Erythroblast (primary cell): ENCODE results near the gene RASA3.

ENCODE experiments used
- DNase-seq, 2 experiments: peaks; one replicate each; lab custom pipeline; 2025; lab: John Stamatoyannopoulos, UW
- GATA1 ChIP-seq: IDR thresholded peaks from 2 replicates; pipeline ENCODE4 v1.6.1; 2011; ENCODE audit warnings: low read depth, mild to moderate bottlenecking, control low read depth, low read length, moderate library complexity
- POLR2A ChIP-seq: IDR thresholded peaks from 2 replicates; pipeline ENCODE4 v1.6.1; 2011; ENCODE audit warnings: mild to moderate bottlenecking, low read length

The RASA3 gene

DNA sequence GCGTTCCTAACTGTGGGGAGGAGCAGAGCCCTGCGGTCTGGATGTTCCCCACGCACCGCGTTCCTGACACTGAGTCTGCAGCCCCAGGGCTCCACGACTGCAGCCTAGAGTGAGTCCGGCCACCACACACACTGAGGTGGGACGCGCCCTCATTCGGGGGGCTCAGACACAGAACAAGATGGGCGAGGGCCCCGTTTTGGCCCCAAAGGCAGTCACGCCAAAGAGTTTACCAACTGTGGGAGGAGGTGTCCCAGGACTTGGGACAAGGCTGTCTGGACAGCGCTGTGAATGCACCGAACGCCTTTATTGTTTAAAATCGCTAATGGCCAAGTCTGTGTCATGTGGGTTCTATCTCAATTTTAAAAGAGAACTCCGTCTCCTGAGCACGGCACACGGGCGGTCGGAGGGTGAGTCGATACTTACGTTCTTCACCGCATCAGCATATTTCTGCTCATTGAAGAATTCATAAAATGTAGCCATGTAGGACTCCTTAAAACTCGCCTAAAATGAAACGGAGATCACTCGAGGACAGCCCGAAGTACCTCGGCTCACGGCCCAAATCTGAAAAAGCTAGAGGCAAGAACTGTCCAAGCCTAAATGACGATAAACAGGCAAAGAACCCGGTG is 123.3 kb downstream of the RASA3 start:
- no peak for TF ChIP-seq POLR2A
- no peak for DNase-seq

DNA sequence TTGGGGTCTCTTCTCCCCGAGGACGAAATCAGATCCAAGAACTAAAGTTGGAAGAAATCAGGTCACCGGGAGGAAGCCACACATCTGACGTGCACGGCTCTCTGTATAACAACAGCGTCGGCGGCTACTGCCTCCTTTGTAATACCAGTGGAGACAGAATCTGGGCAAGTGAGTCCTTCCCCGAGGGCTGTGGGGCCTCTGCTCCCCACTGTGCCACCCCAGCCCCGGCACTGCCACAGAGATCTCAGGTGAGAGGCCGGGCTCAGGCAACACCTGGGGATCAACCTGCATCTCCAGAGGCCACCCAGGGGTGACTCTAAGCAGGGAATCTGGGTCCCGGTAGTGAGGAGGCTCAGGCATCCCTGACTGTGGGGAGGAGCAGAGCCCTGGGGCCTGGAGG is 124.9 kb downstream of the RASA3 start:
- no peak for TF ChIP-seq POLR2A
- no peak for TF ChIP-seq GATA1

GRCh38 chr13:114005206-114005724 is 127.2 kb downstream of the RASA3 start:
- TF ChIP-seq GATA1 (no peak), POLR2A (no peak)
- peak in 1 of 2 experiments; percentile 24 for DNase-seq

More for the DNA sequence above, 124.9 kb downstream of the RASA3 start:
- DNase-seq = no peak

DNA sequence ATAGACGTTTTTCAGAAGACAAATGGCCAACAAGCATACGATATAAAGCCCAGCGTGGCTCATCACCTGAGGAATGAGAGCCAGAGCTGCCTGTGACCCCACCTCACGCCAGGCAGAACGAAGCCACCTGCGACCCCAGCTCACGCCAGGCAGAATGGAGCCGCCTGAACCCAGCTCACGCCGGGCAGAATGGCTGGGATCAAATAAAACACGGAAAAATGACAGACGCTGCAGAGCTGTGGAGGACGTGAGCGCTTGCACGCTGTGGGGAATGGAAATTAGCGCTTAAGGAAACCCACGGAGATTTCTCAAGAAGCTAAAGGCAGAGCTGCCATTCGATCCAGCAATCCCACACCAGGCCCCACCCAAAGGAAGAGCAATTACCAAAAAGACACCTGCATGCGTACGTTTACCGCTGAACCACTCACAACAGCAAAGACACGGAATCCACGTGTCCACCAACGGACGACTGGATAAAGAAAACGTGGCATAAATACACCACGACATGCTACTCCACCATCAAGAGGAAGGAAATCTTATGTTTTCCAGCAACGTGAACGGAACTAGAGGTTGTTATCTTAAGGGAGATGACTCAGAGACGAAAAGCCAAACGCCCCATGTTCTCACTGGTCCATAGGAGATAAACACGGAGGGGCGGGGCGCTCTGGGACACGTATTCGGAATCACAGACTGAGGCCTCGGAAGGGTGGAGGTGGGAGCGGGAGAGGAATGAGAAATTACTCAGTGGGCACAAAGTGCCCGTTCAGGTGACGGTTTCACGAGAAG is 127.8 kb downstream of the RASA3 start:
- peak; percentile 77 to 89 for DNase-seq
- no peak for TF ChIP-seq POLR2A
- no peak for TF ChIP-seq GATA1

GRCh38 chr13:114002771-114003321 is 129.6 kb downstream of the RASA3 start:
- TF ChIP-seq POLR2A (no peak), GATA1 (no peak)
- no peak for DNase-seq

DNA sequence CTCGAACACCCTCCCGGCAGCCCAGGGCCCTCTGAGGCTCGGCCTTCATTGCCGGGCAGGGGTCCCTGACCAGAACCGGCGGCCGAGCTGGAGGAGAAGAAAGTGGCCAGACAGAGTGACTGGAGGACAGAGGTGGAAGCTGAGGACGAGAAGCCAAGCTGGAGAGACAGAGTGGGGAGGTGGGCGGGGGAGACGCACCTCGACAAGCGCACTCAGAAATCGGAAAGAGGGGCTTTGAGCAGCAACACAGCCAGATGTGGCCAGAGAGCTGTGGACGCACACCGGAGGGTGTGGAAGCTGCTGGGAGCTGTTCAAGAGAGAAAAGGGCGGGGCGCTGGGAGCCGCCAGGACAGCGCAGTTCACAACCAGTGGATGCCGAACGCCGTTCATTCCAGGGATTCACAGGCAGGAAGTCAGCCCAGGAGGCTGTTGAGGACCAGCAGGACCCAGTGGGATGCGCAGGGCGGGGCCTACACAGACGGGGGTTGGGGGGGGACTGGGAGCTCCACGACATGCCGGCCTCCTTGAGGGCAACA is 130.3 kb downstream of the RASA3 start:
- DNase-seq = no peak
- TF ChIP-seq GATA1 = no peak
- no peak for TF ChIP-seq POLR2A

DNA sequence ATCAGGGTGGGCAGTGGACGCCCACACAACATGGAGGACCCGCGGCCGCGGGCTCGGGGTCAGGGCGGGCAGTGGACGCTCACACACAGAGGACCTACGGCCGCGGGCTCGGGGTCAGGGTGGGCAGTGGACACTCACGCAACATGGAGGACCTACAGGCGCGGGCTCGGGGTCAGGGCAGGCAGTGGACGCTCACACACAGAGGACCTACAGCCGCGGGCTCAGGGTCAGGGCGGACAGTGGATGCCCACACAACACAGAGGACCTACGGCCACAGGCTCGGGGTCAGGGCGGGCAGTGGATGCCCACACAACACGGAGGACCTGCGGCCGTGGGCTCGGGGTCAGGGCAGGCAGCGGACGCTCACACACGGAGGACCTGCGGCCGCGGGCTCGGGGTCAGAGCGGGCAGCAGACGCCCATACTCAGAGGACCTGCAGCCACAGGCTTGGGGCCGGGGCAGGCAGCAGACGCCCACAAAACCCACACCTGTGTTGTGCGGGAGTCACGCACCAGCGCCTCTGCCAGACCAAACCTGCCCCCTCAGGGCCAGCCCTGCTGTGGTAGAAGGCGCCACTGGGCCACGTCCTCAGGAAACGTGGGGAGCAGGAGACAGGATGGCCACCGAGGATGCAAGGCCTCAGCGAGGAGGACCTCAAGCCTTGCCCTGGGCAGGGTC is 131.0 kb downstream of the RASA3 start:
- no peak for TF ChIP-seq GATA1
- TF ChIP-seq POLR2A = no peak

GRCh38 chr13:114000151-114001040 is 132.0 kb downstream of the RASA3 start:
- no peak for DNase-seq
- no peak for TF ChIP-seq POLR2A
- TF ChIP-seq GATA1 = no peak

More for the DNA sequence above, 131.0 kb downstream of the RASA3 start:
- peak; percentile 17 for DNase-seq

DNA sequence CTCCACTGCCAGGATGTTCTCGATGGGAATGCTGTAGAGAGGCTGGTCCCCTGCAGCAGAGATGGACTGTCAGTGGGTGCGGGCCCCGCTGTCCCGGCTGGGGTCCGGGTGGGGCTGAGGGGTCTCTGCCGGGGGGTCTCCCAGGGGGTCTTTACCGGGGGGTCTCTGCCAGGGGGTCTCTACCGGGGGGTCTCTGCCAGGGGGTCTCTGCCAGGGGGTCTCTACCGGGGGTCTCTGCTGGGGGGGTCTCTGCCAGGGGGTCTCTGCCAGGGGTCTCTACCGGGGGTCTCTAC is 132.9 kb downstream of the RASA3 start:
- TF ChIP-seq POLR2A = no peak
- TF ChIP-seq GATA1 = no peak
- no peak for DNase-seq

DNA sequence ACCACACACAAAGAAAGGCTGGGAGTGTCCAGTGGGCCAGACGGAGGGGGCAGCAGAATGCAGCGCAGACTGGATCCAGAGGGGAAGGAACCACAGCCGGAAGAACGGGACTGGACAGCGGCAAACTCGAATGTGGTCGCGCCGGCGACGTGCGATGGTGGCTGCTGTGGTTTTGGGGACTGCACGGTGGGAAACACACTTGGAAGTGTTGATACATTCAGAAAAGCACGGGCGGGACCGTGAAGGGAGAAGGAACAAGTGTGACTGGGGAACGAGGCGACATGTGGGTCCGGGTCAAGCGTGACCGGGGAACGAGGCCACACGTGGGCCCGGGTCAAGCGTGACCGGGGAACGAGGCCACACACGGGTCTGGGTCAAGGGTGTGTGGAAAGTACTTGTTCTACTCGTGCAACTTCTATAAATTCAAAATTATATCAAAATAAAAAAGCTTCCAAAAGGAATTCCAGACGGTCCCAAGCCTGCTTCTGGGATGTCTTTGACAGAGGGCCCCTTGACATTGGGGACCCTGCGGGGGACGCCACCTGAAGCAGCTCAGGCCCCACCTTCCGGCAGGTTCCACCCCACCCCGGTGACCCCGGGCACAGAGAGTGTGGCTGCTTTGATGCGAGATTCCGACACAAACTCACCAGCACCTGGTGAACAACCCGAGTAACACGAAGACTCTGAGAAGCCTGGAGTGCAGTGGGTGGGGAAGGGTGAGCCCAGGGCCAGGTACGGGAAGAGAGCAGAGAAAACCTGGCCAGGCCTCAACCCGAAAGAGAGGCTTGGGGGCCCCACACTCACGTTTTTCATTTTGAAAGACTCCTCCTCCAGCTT is 133.4 kb downstream of the RASA3 start:
- no peak for TF ChIP-seq POLR2A
- DNase-seq = no peak

DNA sequence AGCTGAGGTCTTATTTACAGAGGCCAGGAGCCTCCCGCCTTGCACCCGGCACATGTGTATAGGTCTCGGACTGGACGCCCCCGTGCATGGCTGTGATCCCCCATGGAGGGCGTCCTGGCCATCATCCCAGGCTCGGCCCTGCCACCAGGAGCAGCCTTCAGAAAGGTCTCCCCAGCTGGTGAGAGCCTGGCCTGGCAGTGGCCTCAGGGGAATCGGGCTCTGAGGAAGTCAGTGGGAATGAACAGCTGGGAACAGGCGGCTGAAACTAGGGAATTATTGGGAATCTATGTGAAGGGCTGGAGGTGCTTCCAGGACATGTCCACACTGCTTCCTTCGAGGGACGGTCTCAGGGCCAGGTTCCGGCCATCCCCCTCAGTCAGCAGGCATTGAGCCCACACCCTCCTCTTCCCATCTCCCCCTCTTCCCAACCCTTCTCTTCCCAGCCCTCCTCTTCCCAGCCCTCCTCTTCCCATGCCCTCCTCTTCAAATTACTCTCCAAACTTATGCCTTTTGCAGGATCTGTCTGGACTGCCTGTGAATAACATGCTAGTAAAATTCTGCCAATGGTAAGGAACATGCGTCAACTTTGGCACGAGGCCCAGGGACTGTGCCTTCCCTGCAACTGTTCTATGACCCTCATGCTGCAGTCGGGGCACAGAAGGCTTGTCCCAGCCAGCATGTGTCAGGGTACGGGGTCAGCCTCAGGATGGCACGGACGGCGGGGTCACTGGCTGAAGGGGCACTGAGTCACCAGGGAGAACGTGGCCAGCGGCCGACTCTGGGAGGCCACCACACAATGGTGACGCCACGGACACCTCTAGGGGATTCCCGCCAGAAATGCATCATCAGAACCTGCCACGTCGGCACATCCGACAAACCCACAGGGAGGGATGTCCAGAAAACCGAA is 134.3 kb downstream of the RASA3 start:
- no peak for DNase-seq
- TF ChIP-seq POLR2A (no peak), GATA1 (no peak)
